Muscle of leg (tissue), 16 donors: ENCODE measurements around the gene GNPDA2. TPM values are rescaled to one million over a fixed set of nuclear protein-coding genes. Genes with fewer than 3 reads are reported as not detected.

ENCODE experiments used
- DNase-seq: peaks from one replicate; pipeline ENCODE4 v3.0.0; 2013
- H3K27ac ChIP-seq: one replicate; pipeline ENCODE4 v1.5.1; 2013; ENCODE audit warnings: mild to moderate bottlenecking, low read length, control low read depth
- H3K27me3 ChIP-seq: one replicate; pipeline ENCODE4 v1.6.1; 2013; ENCODE audit warnings: low read length; ENCODE audit not compliant: control insufficient read depth, insufficient read depth
- H3K36me3 ChIP-seq: one replicate; pipeline ENCODE4 v1.6.1; 2013; ENCODE audit warnings: low read length; ENCODE audit not compliant: control insufficient read depth, insufficient read depth
- H3K4me1 ChIP-seq: one replicate; pipeline ENCODE4 v1.6.1; 2013; ENCODE audit warnings: low read length; ENCODE audit not compliant: control insufficient read depth, insufficient read depth
- H3K4me3 ChIP-seq: one replicate; pipeline ENCODE4 v1.5.1; 2013; ENCODE audit warnings: low read length, control low read depth
- H3K9me3 ChIP-seq: replicated peaks from 2 replicates; pipeline ENCODE4 v1.6.1; 2013; ENCODE audit warnings: low read depth, low read length; ENCODE audit not compliant: control insufficient read depth
- WGBS: methylation state at CpG from one replicate; pipeline ENCODE4 v1.1.5; 2013; ENCODE audit warnings: missing lambda C conversion rate; ENCODE audit not compliant: insufficient coverage; 5-methylcytosine and 5-hydroxymethylcytosine counted together
- long read RNA-seq, 11 donors: transcript quantifications; one replicate each; lab custom pipeline, GENCODE V29; 2026
- polyA plus RNA-seq, 8 donors: library from polyadenylated mRNA; unstranded; fragments of 120-200 nt; gene quantifications; one replicate each; pipeline versions ENCODE4 v1.2.1 to v1.2.3, GENCODE V29; 2013; ENCODE audit warnings: inconsistent platforms in 1 of 8, low replicate concordance in 1 of 8; ENCODE audit not compliant: insufficient read length in 8 of 8, insufficient read depth in 1 of 8
- total RNA-seq: library from RNA; stranded (reverse); fragments of 120-200 nt; gene quantifications from one replicate; pipeline ENCODE4 v1.2.4, GENCODE V29; 2013

The GNPDA2 gene
- total RNA-seq: 17.2 TPM
- 10 to 100 TPM; 15.6 to 21.6 (median 17.3) TPM for polyA plus RNA-seq
- long read RNA-seq, donor 1, full-length matches to known transcripts: 3 of 19 reads
- long read RNA-seq, donor 1, partial matches to known transcripts: 16 of 19 reads
- long read RNA-seq, donor 1, other reads (novel, unspliced or antisense): 0 of 19 reads
- long read RNA-seq, donor 2: 0 reads
- long read RNA-seq, donor 3, transcript GNPDA2-201 (7 exons, 1,930 nt): major isoform, 10 of 34 reads
- long read RNA-seq, donor 3, partial matches to known transcripts: 24 of 34 reads
- long read RNA-seq, donor 3, other reads (novel, unspliced or antisense): 0 of 34 reads
- long read RNA-seq, donor 4, full-length matches to known transcripts: 5 of 5 reads
- long read RNA-seq, donor 4, partial matches to known transcripts: 0 of 5 reads
- long read RNA-seq, donor 4, other reads (novel, unspliced or antisense): 0 of 5 reads
- long read RNA-seq, donor 5, full-length matches to known transcripts: 17 of 17 reads
- long read RNA-seq, donor 5, partial matches to known transcripts: 0 of 17 reads
- long read RNA-seq, donor 5, other reads (novel, unspliced or antisense): 0 of 17 reads
- long read RNA-seq, donor 6, full-length matches to known transcripts: 12 of 17 reads
- long read RNA-seq, donor 6, partial matches to known transcripts: 5 of 17 reads
- long read RNA-seq, donor 6, other reads (novel, unspliced or antisense): 0 of 17 reads
- long read RNA-seq, donor 7, partial matches to known transcripts: 0 of 5 reads
- long read RNA-seq, donor 7, other reads (novel, unspliced or antisense): 0 of 5 reads
- long read RNA-seq, donor 8, full-length matches to known transcripts: 6 of 11 reads
- long read RNA-seq, donor 8, partial matches to known transcripts: 5 of 11 reads
- long read RNA-seq, donor 8, other reads (novel, unspliced or antisense): 0 of 11 reads
- long read RNA-seq, donor 9, partial matches to known transcripts: 0 of 5 reads
- long read RNA-seq, donor 9, other reads (novel, unspliced or antisense): 0 of 5 reads
- long read RNA-seq, donor 10, full-length matches to known transcripts: 9 of 9 reads
- long read RNA-seq, donor 10, partial matches to known transcripts: 0 of 9 reads
- long read RNA-seq, donor 10, other reads (novel, unspliced or antisense): 0 of 9 reads
- long read RNA-seq, donor 11, full-length matches to known transcripts: 7 of 7 reads
- long read RNA-seq, donor 11, partial matches to known transcripts: 0 of 7 reads
- long read RNA-seq, donor 11, other reads (novel, unspliced or antisense): 0 of 7 reads

GRCh38 chr4:44726038-44726871 is at the start of gene GNPDA2:
Gene GNPDA2, minus strand, starts transcription at chr4:44726556. Its CDS starts 4,349 bp downstream, at chr4:44722207.
- no peaks in the 10 kb centered on the region for H3K36me3 ChIP-seq
- no peaks in the 10 kb centered on the region for H3K27me3 ChIP-seq
- DNase-seq: peak; percentile 96
- peak within 1 kb of the TSS; percentile 71 for H3K4me3 ChIP-seq
- peak within 1 kb of the TSS; percentile 83 for H3K27ac ChIP-seq
- 0% methylated on average over 53 of the region's 65 CpGs for WGBS
- peaks cover 6% of the 10 kb centered on the region for H3K4me1 ChIP-seq
- no peaks in the 10 kb centered on the region for H3K9me3 ChIP-seq

DNA sequence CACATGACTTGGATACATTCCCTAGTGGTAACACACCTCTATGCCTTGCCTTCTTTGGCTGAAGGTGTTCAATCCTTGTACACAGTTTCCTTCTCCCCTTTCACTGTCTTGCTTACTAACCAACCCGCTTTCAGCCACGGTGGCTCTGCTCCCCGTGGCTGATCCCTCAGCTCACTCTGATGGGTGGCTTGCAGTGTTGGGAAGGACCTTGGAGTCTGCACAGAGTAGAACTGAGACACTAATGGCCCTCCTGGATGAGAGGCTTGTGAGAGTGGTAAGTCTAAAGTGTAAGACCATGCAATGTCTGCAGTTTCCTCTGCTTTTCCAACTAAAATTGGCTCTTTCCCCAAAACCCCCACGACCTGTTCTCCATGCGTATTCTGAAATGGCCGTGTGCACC is 46.0 kb upstream of the GNPDA2 start:
- 89% methylated on average over 3 of the region's 6 CpGs for WGBS
- DNase-seq: no peak
- Histone ChIP-seq H3K9me3 (peaks cover 14% of the 10 kb centered on the region), H3K27me3 (no peaks in the 10 kb centered on the region), H3K4me3 (no peak overlapping the region), H3K27ac (no peak overlapping the region), H3K4me1 (no peaks in the 10 kb centered on the region), H3K36me3 (no peaks in the 10 kb centered on the region)

DNA sequence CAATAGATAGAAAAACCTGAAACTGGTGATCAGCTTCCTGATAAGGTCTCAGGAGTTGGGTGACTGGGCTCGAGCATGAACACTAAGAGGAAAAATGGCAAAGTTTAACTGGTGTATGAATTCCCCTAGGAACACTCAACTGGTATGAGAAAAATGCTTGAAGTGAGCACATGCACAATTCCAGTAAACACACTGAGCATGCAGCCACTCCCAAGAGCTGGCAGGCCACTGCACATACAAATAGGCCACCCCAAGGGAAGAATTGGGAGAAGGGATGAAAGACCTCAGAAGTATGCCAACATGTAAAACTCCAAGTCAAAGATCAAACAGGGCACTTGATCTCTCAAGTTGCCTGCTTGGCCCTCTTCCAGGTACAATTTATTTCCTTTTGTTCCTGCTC is 45.4 kb upstream of the GNPDA2 start:
- Histone ChIP-seq H3K4me3 (no peak overlapping the region), H3K27me3 (no peaks in the 10 kb centered on the region), H3K9me3 (peaks cover 12% of the 10 kb centered on the region), H3K36me3 (no peaks in the 10 kb centered on the region), H3K4me1 (no peaks in the 10 kb centered on the region), H3K27ac (no peak overlapping the region)
- DNase-seq: no peak
- no CpG with 5 or more reads among the region's 1 CpG for WGBS

DNA sequence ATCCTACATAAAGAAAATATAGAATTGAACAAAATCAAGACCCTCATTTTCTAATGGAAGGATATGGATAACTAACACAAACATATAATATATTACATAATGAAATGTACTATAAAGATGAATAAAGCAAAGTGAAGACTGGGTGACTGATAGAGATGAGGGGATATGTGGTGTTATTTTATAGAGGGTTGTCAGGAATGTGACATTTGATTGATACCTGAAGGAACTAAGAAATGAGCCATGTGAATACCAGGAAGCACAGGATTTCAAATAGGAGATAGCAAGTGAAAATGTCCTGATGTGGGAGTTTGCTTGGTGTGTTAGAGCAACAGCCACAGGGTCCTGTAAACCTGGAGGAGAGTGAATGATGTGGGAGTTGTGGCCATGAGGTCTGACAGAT is 40.1 kb upstream of the GNPDA2 start:
- no peak overlapping the region for H3K4me3 ChIP-seq
- H3K9me3 ChIP-seq: no peaks in the 10 kb centered on the region
- no peaks in the 10 kb centered on the region for H3K4me1 ChIP-seq
- no peaks in the 10 kb centered on the region for H3K27me3 ChIP-seq
- DNase-seq: no peak
- no peaks in the 10 kb centered on the region for H3K36me3 ChIP-seq
- H3K27ac ChIP-seq: no peak overlapping the region

GRCh38 chr4:44765116-44765515 is 38.8 kb upstream of the GNPDA2 start:
- Histone ChIP-seq H3K27me3 (no peaks in the 10 kb centered on the region), H3K4me1 (peaks cover 2% of the 10 kb centered on the region), H3K27ac (no peak overlapping the region), H3K4me3 (no peak overlapping the region), H3K36me3 (no peaks in the 10 kb centered on the region), H3K9me3 (no peaks in the 10 kb centered on the region)
- WGBS: 73% methylated on average over 2 of the region's 4 CpGs
- no peak for DNase-seq

DNA sequence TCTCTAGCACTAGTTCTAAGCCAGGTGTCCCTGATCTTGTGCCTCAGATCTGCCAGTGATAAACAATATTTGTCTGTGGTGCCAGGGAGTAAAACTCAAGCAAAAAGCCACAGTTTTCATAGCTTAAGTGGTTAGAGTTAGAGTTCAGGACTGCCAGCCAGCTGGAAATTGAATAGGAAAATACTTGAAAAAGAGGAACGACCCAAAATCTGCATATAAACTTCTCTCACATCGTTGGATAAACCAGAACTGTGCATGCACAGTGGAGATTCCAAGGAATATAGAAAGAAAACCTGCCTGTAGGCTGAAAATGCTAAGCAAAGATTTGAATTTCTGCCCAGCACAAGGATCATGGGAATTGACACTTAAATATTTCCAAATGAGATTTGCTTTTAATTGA is 35.0 kb upstream of the GNPDA2 start:
- Histone ChIP-seq H3K27ac (no peak overlapping the region), H3K36me3 (no peaks in the 10 kb centered on the region), H3K9me3 (no peaks in the 10 kb centered on the region), H3K4me1 (peaks cover 2% of the 10 kb centered on the region), H3K27me3 (no peaks in the 10 kb centered on the region), H3K4me3 (no peak overlapping the region)
- DNase-seq: peak; percentile 78
- 20% methylated on average over 1 of the region's 2 CpGs for WGBS

GRCh38 chr4:44760142-44760898 is 34.0 kb upstream of the GNPDA2 start:
- Histone ChIP-seq H3K4me3 (no peak overlapping the region), H3K27me3 (no peaks in the 10 kb centered on the region), H3K27ac (no peak overlapping the region), H3K36me3 (no peaks in the 10 kb centered on the region), H3K9me3 (no peaks in the 10 kb centered on the region), H3K4me1 (peaks cover 2% of the 10 kb centered on the region)
- peak; percentile 72 for DNase-seq
- WGBS: no CpG with 5 or more reads among the region's 8 CpGs

DNA sequence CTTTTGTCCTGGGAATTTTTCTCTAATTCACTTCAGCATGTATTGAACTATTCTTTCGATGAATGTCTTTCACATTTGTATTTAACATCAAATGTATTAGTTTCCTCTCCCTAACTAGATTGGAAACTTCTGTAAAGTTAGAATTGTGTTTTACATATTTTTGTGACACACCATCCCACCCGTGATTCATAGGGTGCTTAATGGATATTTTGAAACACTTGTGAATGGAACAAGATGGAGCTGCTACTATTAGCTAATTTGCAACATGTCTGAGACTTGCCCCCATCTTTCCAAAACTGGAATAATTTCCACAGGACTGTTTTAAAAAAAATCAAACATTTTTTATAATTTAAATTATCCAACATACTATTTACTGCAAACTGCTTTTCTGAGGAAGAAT is 30.2 kb upstream of the GNPDA2 start:
- H3K4me3 ChIP-seq: no peak overlapping the region
- H3K36me3 ChIP-seq: no peaks in the 10 kb centered on the region
- H3K4me1 ChIP-seq: peaks cover 2% of the 10 kb centered on the region
- H3K27me3 ChIP-seq: no peaks in the 10 kb centered on the region
- no CpG with 5 or more reads among the region's 2 CpGs for WGBS
- no peak overlapping the region for H3K27ac ChIP-seq
- DNase-seq: no peak
- no peaks in the 10 kb centered on the region for H3K9me3 ChIP-seq

- H3K9me3 ChIP-seq: no peaks in the 10 kb centered on the region
- no peak overlapping the region for H3K27ac ChIP-seq
- no peak for DNase-seq
- H3K36me3 ChIP-seq: no peaks in the 10 kb centered on the region
- no peak overlapping the region for H3K4me3 ChIP-seq
- H3K4me1 ChIP-seq: no peaks in the 10 kb centered on the region
- no peaks in the 10 kb centered on the region for H3K27me3 ChIP-seq
- no CpG with 5 or more reads among the region's 2 CpGs for WGBS
Observed at GRCh38 chr4:44740201-44740600, 13.8 kb upstream of the GNPDA2 start.
